GM12874 (cell line): ENCODE measurements around the gene HEPH.

Source experiments
- TF ChIP-seq, protein P1 (sequence below): IDR thresholded peaks from 2 replicates; pipeline ENCODE4 v1.5.1; 2011; ENCODE audit warnings: low read depth, mild to moderate bottlenecking, control low read depth, low read length, moderate library complexity; ENCODE audit not compliant: insufficient read depth

Gene HEPH

DNA sequence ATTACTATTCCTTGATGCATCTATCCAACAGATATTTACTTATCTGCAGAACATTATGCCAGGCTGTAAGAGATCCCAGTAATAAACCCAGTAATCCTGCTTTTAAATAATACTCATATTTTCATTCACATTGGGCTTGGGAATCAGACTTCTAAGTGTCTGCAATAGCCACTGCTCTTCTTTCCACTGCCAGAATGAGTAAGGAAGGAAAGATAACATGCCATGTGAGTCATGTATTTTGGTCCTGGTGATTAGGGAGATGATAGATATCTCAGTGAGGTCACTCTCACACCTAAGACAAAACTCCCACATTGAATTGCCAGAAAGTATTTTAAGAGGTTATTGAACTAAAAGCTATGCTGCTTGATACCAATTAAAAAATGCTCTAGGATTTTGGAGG is 13.9 kb upstream of the HEPH start:
- TF ChIP-seq, protein P1, sequence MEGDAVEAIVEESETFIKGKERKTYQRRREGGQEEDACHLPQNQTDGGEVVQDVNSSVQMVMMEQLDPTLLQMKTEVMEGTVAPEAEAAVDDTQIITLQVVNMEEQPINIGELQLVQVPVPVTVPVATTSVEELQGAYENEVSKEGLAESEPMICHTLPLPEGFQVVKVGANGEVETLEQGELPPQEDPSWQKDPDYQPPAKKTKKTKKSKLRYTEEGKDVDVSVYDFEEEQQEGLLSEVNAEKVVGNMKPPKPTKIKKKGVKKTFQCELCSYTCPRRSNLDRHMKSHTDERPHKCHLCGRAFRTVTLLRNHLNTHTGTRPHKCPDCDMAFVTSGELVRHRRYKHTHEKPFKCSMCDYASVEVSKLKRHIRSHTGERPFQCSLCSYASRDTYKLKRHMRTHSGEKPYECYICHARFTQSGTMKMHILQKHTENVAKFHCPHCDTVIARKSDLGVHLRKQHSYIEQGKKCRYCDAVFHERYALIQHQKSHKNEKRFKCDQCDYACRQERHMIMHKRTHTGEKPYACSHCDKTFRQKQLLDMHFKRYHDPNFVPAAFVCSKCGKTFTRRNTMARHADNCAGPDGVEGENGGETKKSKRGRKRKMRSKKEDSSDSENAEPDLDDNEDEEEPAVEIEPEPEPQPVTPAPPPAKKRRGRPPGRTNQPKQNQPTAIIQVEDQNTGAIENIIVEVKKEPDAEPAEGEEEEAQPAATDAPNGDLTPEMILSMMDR = no peak

DNA sequence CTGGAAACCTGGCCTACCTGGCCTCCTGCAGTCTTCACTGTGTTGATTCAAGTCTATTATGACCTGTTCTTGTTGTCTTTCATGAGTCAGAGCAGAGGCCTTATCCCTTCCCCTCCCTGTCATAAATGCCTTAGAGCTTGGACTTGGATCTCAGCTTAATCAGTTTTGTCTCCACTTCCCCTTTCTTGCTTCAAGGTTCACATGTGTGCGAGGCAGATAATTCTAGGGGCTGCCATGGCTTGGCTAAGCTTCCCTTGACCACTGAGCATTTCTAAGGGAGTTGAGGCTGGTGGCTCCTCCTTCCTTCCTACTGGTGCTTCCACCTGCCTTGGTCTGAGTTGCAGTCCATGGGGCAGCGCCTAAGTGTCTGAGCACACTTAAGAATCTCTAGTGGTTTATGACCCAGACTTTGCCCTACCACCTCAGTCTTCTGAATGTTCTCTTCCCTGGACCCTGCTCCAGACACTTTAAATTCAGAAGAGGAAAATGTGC is 1.7 kb upstream of the HEPH start:
- TF ChIP-seq, protein P1 = no peak

GRCh38 chrX:66163447-66163846 is 600 bp upstream of the HEPH start:
- TF ChIP-seq, protein P1 = no peak

- TF ChIP-seq, protein P1 = no peak
Measured at GRCh38 chrX:66164470-66164869, 423 bp downstream of the HEPH start.

- TF ChIP-seq, protein P1 = no peak
Measured at GRCh38 chrX:66164931-66165330, 884 bp downstream of the HEPH start.

DNA sequence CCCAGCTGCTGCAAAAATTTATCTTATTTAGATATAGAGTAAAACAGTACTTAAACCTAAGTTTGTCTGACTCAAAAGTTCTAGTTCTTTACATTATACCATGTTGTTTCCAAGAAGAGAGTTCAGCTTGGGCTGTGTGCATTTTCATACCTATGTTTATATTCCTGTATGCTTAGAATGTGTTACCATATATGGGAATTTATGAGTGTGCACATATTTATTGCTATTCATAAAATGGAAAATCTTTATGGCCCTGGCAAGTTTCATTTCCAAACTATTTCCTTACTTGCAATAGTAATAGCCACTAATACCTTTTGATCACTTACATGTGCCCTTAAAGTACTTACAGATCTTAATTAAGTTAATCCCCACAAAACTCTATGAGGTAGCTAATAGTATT is 2.6 kb downstream of the HEPH start:
- TF ChIP-seq, protein P1 = no peak

DNA sequence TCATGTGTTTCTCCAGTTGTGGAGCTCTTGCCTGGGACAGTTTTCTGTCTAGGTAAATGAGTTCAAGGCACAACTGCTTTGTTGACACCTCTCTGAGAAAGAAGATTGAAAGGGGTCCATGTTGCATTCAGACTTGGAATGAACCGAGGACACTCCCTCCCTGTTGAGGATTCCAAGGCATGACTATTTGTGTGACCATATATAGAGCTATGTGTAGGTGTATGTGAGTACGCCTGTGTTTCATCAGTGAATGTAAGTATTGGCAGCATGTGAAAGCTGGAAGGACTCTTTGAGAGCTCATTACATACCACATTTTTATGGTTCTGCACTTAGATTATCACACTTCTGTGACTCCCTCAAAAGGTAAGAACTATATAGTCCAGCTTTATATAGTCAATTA is 3.4 kb downstream of the HEPH start:
- TF ChIP-seq, protein P1 = no peak
